Mucosa of rectum (tissue), 2 donors: Measurements from ENCODE around the gene KRT1.

ENCODE experiments used
- H3K27ac ChIP-seq, 2 donors: one replicate each; pipeline ENCODE4 v1.7.0; 2013; ENCODE audit warnings: inconsistent platforms in 2 of 2, low read depth in 2 of 2, low read length in 2 of 2
- H3K27me3 ChIP-seq, 2 donors: one replicate each; pipeline ENCODE4 v1.7.0; 2013; ENCODE audit warnings: low read length in 2 of 2; ENCODE audit not compliant: control insufficient read depth in 2 of 2, insufficient read depth in 2 of 2
- H3K36me3 ChIP-seq, 2 donors: one replicate each; pipeline ENCODE4 v1.7.0; 2013; ENCODE audit warnings: low read length in 2 of 2; ENCODE audit not compliant: control insufficient read depth in 2 of 2, insufficient read depth in 2 of 2
- H3K4me1 ChIP-seq, 2 donors: one replicate each; pipeline ENCODE4 v1.7.0; 2013; ENCODE audit warnings: low read length in 2 of 2, mild to moderate bottlenecking in 1 of 2; ENCODE audit not compliant: control insufficient read depth in 2 of 2, insufficient read depth in 2 of 2
- H3K4me3 ChIP-seq, 2 donors: one replicate each; pipeline ENCODE4 v1.7.0; 2013; ENCODE audit warnings: low read length in 2 of 2
- H3K9ac ChIP-seq, 2 donors: one replicate each; pipeline ENCODE4 v1.7.0; 2013; ENCODE audit warnings: low read length in 2 of 2, low read depth in 1 of 2, mild to moderate bottlenecking in 1 of 2
- H3K9me3 ChIP-seq, 2 donors: one replicate each; pipeline ENCODE4 v1.7.0; 2013; ENCODE audit warnings: low read length in 2 of 2; ENCODE audit not compliant: control insufficient read depth in 2 of 2
- donor health status: healthy.
- donor health status: Normal muscosa, but diverticular disease.

The KRT1 gene

DNA sequence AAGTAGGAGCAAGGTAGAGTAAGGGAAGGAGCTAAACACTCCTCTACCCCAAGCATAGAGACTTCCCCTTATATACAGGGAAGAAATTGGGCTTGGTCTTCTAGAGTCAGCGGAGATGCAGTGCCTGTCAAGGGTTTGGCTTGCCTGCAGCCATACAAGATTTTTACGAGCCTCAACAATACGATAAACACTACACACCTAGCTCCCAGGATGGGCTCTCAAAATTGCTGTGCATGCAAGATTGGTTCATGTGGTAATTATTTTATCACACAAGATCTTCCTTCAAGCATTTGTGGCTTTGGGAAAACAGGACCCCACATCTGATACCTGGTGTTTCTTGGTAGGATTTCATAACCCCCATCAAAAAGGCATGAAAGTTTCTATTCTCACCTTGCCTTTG is at the start of gene KRT1:
KRT1 (minus strand) TSS at position 45 of the 400 bp plus-strand sequence. CDS start 59 bp downstream, outside the sequence.
- no peaks in the 10 kb centered on the region for H3K36me3 ChIP-seq
- H3K27ac ChIP-seq, result no peak within 1 kb of the TSS

DNA sequence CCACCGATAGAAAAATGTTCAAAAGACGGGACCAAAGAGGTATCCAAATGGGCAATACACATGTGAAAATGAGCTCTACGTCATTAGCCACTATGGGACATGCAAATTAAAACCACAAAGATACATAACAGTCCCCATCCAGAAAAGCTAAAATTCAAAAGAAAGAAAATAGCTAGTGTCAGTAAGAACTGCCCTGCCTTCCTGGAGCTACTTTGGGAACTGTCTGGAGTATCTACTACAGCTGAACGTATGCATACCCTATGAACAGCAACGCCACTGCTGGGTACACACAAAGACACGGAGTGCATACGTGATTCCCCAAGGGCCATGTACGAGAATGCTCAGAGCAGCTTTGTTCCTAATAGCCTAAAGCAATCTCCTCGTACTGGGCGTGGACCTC is 48.9 kb upstream of the KRT1 start:
- Histone ChIP-seq H3K27ac (no peak overlapping the region), H3K36me3 (no peaks in the 10 kb centered on the region), H3K9me3 (no peaks in the 10 kb centered on the region), H3K9ac (no peak overlapping the region), H3K27me3 (no peaks in the 10 kb centered on the region), H3K4me1 (no peaks in the 10 kb centered on the region), H3K4me3 (no peak overlapping the region)

More for the DNA sequence above, at the start of gene KRT1:
- Histone ChIP-seq H3K4me3 (no peak within 1 kb of the TSS), H3K4me1 (no peaks in the 10 kb centered on the region), H3K9ac (no peak within 1 kb of the TSS), H3K27me3 (peaks cover 0 to 2% of the 10 kb centered on the region in 2 donors), H3K9me3 (no peaks in the 10 kb centered on the region)

DNA sequence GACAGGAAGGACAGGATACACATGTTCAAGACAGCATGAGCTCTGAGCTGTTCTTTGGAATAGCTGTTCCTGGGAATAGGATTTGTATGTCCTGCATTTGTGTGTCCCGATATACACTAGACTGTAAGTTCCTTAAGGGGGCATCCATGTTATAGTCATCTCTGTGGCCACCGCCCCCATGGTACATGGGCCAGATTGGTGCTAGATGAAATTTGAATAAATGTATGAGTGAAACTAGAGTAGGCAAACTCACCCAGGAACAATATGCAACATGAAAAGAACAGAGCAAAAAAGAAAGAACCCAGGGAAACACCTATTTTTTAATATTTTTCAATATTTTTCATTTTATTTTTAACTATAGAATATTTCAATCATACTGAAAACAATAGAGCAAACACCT is 48.2 kb upstream of the KRT1 start:
- Histone ChIP-seq H3K36me3 (no peaks in the 10 kb centered on the region), H3K9me3 (no peaks in the 10 kb centered on the region)

DNA sequence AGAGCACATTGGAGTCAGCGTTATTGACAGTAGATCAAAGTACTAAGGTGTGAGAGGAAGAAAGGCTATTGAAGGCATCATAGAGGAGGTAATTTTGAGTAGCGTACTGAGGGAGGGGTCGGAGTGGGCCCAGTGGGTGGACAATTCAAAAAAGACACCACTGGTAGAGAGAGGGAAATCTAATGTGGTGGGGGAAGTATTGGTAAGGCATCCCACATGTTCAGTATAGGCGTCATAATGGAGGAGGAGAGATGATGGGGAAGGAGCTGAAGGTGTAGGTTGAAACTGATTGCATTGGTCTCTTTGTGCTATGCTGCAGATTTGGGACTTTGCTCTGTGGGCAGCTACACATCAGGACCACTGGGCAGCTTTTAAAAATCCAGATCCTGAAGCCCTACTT is 46.8 kb upstream of the KRT1 start:
- Histone ChIP-seq H3K27ac (no peak overlapping the region), H3K4me3 (no peak overlapping the region), H3K9me3 (no peaks in the 10 kb centered on the region), H3K4me1 (no peaks in the 10 kb centered on the region), H3K36me3 (no peaks in the 10 kb centered on the region), H3K9ac (no peak overlapping the region), H3K27me3 (no peaks in the 10 kb centered on the region)

More for the DNA sequence above, 48.2 kb upstream of the KRT1 start:
- Histone ChIP-seq H3K4me3 (no peak overlapping the region), H3K27me3 (no peaks in the 10 kb centered on the region), H3K27ac (no peak overlapping the region), H3K4me1 (no peaks in the 10 kb centered on the region), H3K9ac (no peak overlapping the region)

DNA sequence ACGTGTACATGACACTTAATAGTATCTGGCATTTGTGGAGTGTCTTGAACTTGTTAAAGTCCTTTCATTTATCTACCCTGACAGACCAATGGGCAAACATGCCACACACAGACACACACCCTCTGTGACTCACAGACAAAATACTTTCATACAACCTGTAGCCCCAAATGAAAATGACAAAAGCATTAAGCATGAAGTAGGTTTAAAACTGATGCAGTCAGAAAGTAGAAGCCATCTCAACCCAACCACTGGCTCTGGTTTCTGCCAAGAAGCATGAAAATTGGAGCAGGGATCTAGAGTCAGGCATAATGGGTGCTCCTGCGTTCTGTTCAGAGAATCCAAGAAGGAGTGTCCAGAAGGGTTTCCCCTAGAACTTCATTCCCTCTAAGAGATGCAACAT is 46.2 kb upstream of the KRT1 start:
- Histone ChIP-seq H3K36me3 (no peaks in the 10 kb centered on the region), H3K9ac (no peak overlapping the region), H3K27ac (no peak overlapping the region), H3K4me1 (no peaks in the 10 kb centered on the region), H3K27me3 (no peaks in the 10 kb centered on the region), H3K4me3 (no peak overlapping the region), H3K9me3 (no peaks in the 10 kb centered on the region)

DNA sequence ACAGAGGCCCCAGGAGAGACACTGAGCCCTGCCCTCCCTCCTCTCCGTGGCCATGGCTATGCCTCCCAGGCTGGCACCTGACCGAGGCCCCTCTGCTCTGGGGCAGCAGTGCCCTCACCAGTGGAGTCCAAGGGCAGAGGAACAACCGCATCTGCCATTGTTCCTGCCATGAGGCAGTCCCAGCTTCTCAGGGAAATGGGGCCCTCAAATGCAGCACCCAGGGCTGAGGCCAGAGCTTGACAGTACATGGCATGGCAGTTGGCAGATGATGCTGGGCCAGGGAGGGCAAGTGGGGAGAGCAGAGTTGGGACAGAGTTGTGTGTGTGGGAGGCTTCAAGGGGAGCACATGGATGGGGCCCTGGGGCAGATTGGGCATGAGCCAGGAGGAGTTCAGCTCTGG is 44.2 kb upstream of the KRT1 start:
- Histone ChIP-seq H3K4me3 (no peak overlapping the region), H3K27me3 (no peaks in the 10 kb centered on the region), H3K27ac (no peak overlapping the region), H3K36me3 (no peaks in the 10 kb centered on the region), H3K4me1 (no peaks in the 10 kb centered on the region), H3K9ac (no peak overlapping the region), H3K9me3 (no peaks in the 10 kb centered on the region)

DNA sequence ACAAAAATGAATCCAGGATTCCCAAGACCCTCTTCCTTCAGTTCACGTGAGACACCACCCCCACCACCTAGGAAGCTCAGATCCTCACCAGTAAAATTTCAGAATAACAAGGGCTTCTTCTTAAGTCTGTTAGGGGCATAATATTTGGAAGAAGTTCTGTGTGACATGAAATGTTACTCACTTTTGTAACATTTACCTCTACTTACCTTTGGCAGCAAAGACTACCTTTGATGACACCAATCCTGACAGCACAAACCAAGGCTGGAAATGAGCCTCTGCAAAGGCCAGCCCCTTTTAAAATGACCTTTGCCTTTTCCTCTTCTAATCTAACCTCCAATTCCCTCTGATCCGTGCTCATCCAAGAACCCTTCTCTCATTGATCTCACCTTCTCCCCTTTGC is 42.5 kb upstream of the KRT1 start:
- Histone ChIP-seq H3K4me3 (no peak overlapping the region), H3K4me1 (no peaks in the 10 kb centered on the region), H3K27me3 (no peaks in the 10 kb centered on the region), H3K9me3 (no peaks in the 10 kb centered on the region), H3K27ac (no peak overlapping the region), H3K36me3 (no peaks in the 10 kb centered on the region), H3K9ac (no peak overlapping the region)

DNA sequence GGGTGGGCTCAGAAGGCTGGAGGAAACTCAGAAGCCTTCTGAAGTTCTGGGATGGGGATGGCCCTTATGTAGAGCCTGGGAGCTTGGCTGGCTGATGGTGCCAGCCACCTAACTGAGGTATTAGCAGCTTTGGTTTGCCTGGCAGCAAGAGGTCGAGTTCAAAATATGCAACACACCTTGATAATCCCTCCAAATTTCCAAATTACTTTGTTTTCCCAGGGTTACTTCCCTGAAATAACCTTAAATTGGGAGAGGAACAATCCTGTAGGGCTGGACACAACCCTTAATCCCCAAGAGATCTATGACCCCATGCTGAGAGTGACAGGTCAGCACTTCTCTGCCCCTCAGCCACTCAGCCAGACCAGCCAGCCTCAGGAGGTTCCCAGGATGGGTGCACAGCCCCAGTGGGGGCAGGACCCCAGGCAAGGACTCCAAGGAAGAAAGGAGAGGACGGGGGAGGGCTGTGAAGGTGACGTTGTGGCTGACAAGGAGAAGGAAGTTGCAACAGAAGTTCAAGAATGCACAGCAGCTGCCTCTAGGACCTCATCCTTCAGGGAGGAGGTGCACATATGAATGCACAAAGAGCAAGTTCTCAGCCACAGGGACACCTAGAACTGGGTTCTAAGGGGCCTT is 41.7 kb upstream of the KRT1 start:
- H3K4me1 ChIP-seq, result no peaks in the 10 kb centered on the region
- no peak overlapping the region for H3K27ac ChIP-seq
- H3K9me3 ChIP-seq, result no peaks in the 10 kb centered on the region
- no peaks in the 10 kb centered on the region for H3K36me3 ChIP-seq
- no peak overlapping the region for H3K9ac ChIP-seq
- no peaks in the 10 kb centered on the region for H3K27me3 ChIP-seq
- no peak overlapping the region for H3K4me3 ChIP-seq

DNA sequence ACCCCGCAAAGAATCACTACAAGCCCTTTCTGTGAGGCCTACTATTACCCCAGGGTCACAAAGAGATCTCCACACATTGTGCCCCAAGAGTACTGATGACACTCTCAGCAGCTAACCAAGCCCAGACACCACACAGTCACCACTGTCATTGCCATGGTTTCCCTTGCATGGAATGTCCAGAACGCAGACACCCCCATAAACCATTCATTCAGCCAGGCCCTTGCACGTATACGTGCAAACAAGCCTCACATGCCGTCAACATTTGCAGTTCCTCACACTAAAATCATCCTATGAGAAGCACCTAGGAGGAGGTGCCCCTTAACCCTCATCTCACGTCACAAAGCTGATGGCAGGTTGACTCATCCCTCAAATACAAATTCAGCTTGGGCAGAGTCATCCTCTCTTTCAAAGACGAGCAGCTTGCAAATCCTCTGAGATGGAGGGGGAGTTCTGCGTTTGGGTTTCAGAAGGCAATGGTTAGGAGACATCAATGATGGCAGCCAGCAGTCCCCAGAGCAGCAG is 40.2 kb upstream of the KRT1 start:
- H3K4me3 ChIP-seq, result no peak overlapping the region
- no peak overlapping the region for H3K9ac ChIP-seq
- peaks cover 8% of the 10 kb centered on the region in 2 donors for H3K27me3 ChIP-seq
- H3K9me3 ChIP-seq, result no peaks in the 10 kb centered on the region
- no peaks in the 10 kb centered on the region for H3K4me1 ChIP-seq
- H3K27ac ChIP-seq, result no peak overlapping the region
- H3K36me3 ChIP-seq, result no peaks in the 10 kb centered on the region

DNA sequence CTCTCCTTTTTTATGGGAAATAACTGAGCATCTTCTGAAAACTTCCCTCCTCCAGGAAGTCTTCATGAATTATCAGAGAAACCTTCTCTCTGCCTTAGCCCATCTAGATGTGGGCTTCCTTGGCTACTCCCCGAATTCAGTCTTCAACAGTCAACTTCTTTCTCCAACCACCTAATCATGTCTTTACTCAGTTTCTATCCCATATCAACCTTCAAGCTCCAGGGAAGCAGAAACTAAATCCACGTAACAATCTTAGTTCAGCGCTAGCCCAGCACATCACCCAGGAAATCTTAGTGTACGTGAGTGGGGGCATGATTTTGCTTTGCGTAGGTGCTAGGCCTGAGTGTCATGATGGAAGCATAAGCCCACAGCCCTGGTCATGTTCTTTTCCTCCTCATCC is 35.9 kb upstream of the KRT1 start:
- no peaks in the 10 kb centered on the region for H3K4me1 ChIP-seq
- H3K27ac ChIP-seq, result no peak overlapping the region
- H3K9ac ChIP-seq, result no peak overlapping the region
- H3K9me3 ChIP-seq, result no peaks in the 10 kb centered on the region
- no peak overlapping the region for H3K4me3 ChIP-seq
- no peaks in the 10 kb centered on the region for H3K36me3 ChIP-seq
- peaks cover 30 to 32% of the 10 kb centered on the region in 2 donors for H3K27me3 ChIP-seq
